ENCODE measurements around the gene C19orf67.

GRCh38 chr19:14039181-14039580 lies 46.4 kb downstream of the C19orf67 start:
- TF ChIP-seq, protein P1, sequence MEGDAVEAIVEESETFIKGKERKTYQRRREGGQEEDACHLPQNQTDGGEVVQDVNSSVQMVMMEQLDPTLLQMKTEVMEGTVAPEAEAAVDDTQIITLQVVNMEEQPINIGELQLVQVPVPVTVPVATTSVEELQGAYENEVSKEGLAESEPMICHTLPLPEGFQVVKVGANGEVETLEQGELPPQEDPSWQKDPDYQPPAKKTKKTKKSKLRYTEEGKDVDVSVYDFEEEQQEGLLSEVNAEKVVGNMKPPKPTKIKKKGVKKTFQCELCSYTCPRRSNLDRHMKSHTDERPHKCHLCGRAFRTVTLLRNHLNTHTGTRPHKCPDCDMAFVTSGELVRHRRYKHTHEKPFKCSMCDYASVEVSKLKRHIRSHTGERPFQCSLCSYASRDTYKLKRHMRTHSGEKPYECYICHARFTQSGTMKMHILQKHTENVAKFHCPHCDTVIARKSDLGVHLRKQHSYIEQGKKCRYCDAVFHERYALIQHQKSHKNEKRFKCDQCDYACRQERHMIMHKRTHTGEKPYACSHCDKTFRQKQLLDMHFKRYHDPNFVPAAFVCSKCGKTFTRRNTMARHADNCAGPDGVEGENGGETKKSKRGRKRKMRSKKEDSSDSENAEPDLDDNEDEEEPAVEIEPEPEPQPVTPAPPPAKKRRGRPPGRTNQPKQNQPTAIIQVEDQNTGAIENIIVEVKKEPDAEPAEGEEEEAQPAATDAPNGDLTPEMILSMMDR (IDR thresholded peaks at IDR 0.05; ENCODE audit: insufficient read depth, low read length), result no peak
- TF ChIP-seq, protein P2, sequence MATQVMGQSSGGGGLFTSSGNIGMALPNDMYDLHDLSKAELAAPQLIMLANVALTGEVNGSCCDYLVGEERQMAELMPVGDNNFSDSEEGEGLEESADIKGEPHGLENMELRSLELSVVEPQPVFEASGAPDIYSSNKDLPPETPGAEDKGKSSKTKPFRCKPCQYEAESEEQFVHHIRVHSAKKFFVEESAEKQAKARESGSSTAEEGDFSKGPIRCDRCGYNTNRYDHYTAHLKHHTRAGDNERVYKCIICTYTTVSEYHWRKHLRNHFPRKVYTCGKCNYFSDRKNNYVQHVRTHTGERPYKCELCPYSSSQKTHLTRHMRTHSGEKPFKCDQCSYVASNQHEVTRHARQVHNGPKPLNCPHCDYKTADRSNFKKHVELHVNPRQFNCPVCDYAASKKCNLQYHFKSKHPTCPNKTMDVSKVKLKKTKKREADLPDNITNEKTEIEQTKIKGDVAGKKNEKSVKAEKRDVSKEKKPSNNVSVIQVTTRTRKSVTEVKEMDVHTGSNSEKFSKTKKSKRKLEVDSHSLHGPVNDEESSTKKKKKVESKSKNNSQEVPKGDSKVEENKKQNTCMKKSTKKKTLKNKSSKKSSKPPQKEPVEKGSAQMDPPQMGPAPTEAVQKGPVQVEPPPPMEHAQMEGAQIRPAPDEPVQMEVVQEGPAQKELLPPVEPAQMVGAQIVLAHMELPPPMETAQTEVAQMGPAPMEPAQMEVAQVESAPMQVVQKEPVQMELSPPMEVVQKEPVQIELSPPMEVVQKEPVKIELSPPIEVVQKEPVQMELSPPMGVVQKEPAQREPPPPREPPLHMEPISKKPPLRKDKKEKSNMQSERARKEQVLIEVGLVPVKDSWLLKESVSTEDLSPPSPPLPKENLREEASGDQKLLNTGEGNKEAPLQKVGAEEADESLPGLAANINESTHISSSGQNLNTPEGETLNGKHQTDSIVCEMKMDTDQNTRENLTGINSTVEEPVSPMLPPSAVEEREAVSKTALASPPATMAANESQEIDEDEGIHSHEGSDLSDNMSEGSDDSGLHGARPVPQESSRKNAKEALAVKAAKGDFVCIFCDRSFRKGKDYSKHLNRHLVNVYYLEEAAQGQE (IDR thresholded peaks at IDR 0.05; ENCODE audit: insufficient replicate concordance, low read depth), result no peak
